ENCODE measurements around the gene TRIM22. TPM values are rescaled to one million over a fixed set of nuclear protein-coding genes. Genes with fewer than 3 reads are reported as not detected.

Gene TRIM22
- total RNA-seq (94.8 and 112 TPM in 2 replicates), polyA plus RNA-seq (74.3 and 108 TPM in 2 replicates), polyA minus RNA-seq (ENCODE audit: low replicate concordance) (23.9 and 30.6 TPM in 2 replicates)
- polyA plus RNA-seq (2012): 53.7 and 69.3 TPM in 2 replicates

- DNase-seq (ENCODE audit: low read depth in 2 of 2): peak; percentile 62 to 82
- H3K9ac ChIP-seq (ENCODE audit: insufficient read depth, low read length): peak within 1 kb of the TSS; percentile 68
- no peaks in the 10 kb centered on the region for H3K27me3 ChIP-seq (ENCODE audit: control insufficient read depth, insufficient read depth, low read length)
- H3K4me3 ChIP-seq (replicated peaks in 1 of 4; ENCODE audit: control extremely low read depth in 1 of 4, insufficient read depth in 1 of 4, low read depth in 3 of 4, low read length in 4 of 4): peak within 1 kb of the TSS; percentile 46 to 64 (median 56)
- H4K20me1 ChIP-seq (ENCODE audit: control insufficient read depth, extremely low read depth, insufficient read depth, low read length): no peaks in the 10 kb centered on the region
- peaks cover 9% of the 10 kb centered on the region for H3K4me1 ChIP-seq (ENCODE audit: control insufficient read depth, extremely low read depth, insufficient read depth, low read length)
- peaks cover 6% of the 10 kb centered on the region for H3K79me2 ChIP-seq (ENCODE audit: control insufficient read depth, insufficient read depth, low read length)
- peaks cover 2% of the 10 kb centered on the region for H3K36me3 ChIP-seq (ENCODE audit: control insufficient read depth, insufficient read depth, low read length)
- H3K4me2 ChIP-seq (ENCODE audit: extremely low read depth, insufficient read depth, low read length): peak within 1 kb of the TSS; percentile 98
- TF ChIP-seq EZH2 (IDR thresholded peaks at IDR 0.05; ENCODE audit: low read length, missing control alignments): no peak
- TF ChIP-seq CTCF (conservative IDR thresholded peaks at IDR 0.05 in 1 of 2, IDR thresholded peaks at IDR 0.05 in 1 of 2; ENCODE audit: low read depth in 1 of 2, low read length in 2 of 2): no peak
- no peaks in the 10 kb centered on the region for H3K9me3 ChIP-seq (ENCODE audit: control insufficient read depth, insufficient read depth, low read depth, low read length)
- H3K27ac ChIP-seq (ENCODE audit: insufficient read depth, low read length): peak within 1 kb of the TSS; percentile 88
- peak within 1 kb of the TSS; percentile 64 for H2AFZ ChIP-seq (ENCODE audit: low read length)
These were observed at the start of gene TRIM22 for GRCh38 chr11:5689551-5689983. Gene TRIM22 (plus strand): TSS chr11:5689790. CDS start chr11:5696233, 6,443 bp downstream.

- H3K4me3 ChIP-seq (replicated peaks in 1 of 4; ENCODE audit: control extremely low read depth in 1 of 4, insufficient read depth in 1 of 4, low read depth in 3 of 4, low read length in 4 of 4): no peak overlapping the region
- no peak overlapping the region for H3K4me2 ChIP-seq (ENCODE audit: extremely low read depth, insufficient read depth, low read length)
- no peaks in the 10 kb centered on the region for H3K4me1 ChIP-seq (ENCODE audit: control insufficient read depth, extremely low read depth, insufficient read depth, low read length)
- TF ChIP-seq CTCF (conservative IDR thresholded peaks at IDR 0.05 in 1 of 2, IDR thresholded peaks at IDR 0.05 in 1 of 2; ENCODE audit: low read depth in 1 of 2, low read length in 2 of 2) (no peak), EZH2 (IDR thresholded peaks at IDR 0.05; ENCODE audit: low read length, missing control alignments) (no peak)
- no peaks in the 10 kb centered on the region for H4K20me1 ChIP-seq (ENCODE audit: control insufficient read depth, extremely low read depth, insufficient read depth, low read length)
- peaks cover 2% of the 10 kb centered on the region for H3K36me3 ChIP-seq (ENCODE audit: control insufficient read depth, insufficient read depth, low read length)
- H3K9me3 ChIP-seq (ENCODE audit: control insufficient read depth, insufficient read depth, low read depth, low read length): no peaks in the 10 kb centered on the region
- no peak overlapping the region for H3K27ac ChIP-seq (ENCODE audit: insufficient read depth, low read length)
- DNase-seq (ENCODE audit: low read depth in 2 of 2): no peak
- no peaks in the 10 kb centered on the region for H3K79me2 ChIP-seq (ENCODE audit: control insufficient read depth, insufficient read depth, low read length)
- H2AFZ ChIP-seq (ENCODE audit: low read length): no peak overlapping the region
- no peaks in the 10 kb centered on the region for H3K27me3 ChIP-seq (ENCODE audit: control insufficient read depth, insufficient read depth, low read length)
- no peak overlapping the region for H3K9ac ChIP-seq (ENCODE audit: insufficient read depth, low read length)
These were observed 49.6 kb upstream of the TRIM22 start for GRCh38 chr11:5639953-5640352.

- H3K27me3 ChIP-seq (ENCODE audit: control insufficient read depth, insufficient read depth, low read length): no peaks in the 10 kb centered on the region
These were observed 46.0 kb upstream of the TRIM22 start for GRCh38 chr11:5643585-5643984.

More at GRCh38 chr11:5643585-5643984, 46.0 kb upstream of the TRIM22 start:
- no peak for DNase-seq (ENCODE audit: low read depth in 2 of 2)
- TF ChIP-seq CTCF (conservative IDR thresholded peaks at IDR 0.05 in 1 of 2, IDR thresholded peaks at IDR 0.05 in 1 of 2; ENCODE audit: low read depth in 1 of 2, low read length in 2 of 2) (no peak), EZH2 (IDR thresholded peaks at IDR 0.05; ENCODE audit: low read length, missing control alignments) (no peak)
- no peaks in the 10 kb centered on the region for H4K20me1 ChIP-seq (ENCODE audit: control insufficient read depth, extremely low read depth, insufficient read depth, low read length)
- no peak overlapping the region for H3K4me3 ChIP-seq (replicated peaks in 1 of 4; ENCODE audit: control extremely low read depth in 1 of 4, insufficient read depth in 1 of 4, low read depth in 3 of 4, low read length in 4 of 4)
- no peaks in the 10 kb centered on the region for H3K9me3 ChIP-seq (ENCODE audit: control insufficient read depth, insufficient read depth, low read depth, low read length)
- no peak overlapping the region for H2AFZ ChIP-seq (ENCODE audit: low read length)
- H3K4me1 ChIP-seq (ENCODE audit: control insufficient read depth, extremely low read depth, insufficient read depth, low read length): no peaks in the 10 kb centered on the region
- no peaks in the 10 kb centered on the region for H3K79me2 ChIP-seq (ENCODE audit: control insufficient read depth, insufficient read depth, low read length)
- peaks cover 2% of the 10 kb centered on the region for H3K36me3 ChIP-seq (ENCODE audit: control insufficient read depth, insufficient read depth, low read length)
- H3K9ac ChIP-seq (ENCODE audit: insufficient read depth, low read length): no peak overlapping the region
- no peak overlapping the region for H3K27ac ChIP-seq (ENCODE audit: insufficient read depth, low read length)
- no peak overlapping the region for H3K4me2 ChIP-seq (ENCODE audit: extremely low read depth, insufficient read depth, low read length)
